HepG2 (cell line): ENCODE data around the gene NEK3. TPM values are rescaled to one million over a fixed set of nuclear protein-coding genes. Genes with fewer than 3 reads are reported as not detected.
A peak's percentile ranks its signal among the peaks of the same experiment; 100 is the strongest.

ENCODE experiments used
- CREM ChIP-seq, 2 experiments: sonication (generic) in 1 of 2; formaldehyde crosslinking in 1 of 2; IDR thresholded peaks; 2 replicates each; pipeline versions ENCODE4 v1.4.0 to v1.6.1; 2016 to 2020; ENCODE audit warnings: antibody characterized with exemption in 1 of 2, mild to moderate bottlenecking in 1 of 2, missing genetic modification reagents in 1 of 2
- GZF1 ChIP-seq: sonication (generic); formaldehyde crosslinking; IDR thresholded peaks from 2 replicates; pipeline ENCODE4 v1.5.1; 2020; ENCODE audit warnings: mild to moderate bottlenecking, missing genetic modification reagents
- HMG20A ChIP-seq: IDR thresholded peaks from 2 replicates; pipeline ENCODE4 v1.6.1; 2016; ENCODE audit warnings: borderline replicate concordance
- KMT2B ChIP-seq: IDR thresholded peaks from 2 replicates; pipeline ENCODE4 v1.6.1; 2016; ENCODE audit warnings: missing genetic modification reagents, missing compliant biosample characterization
- MTF1 ChIP-seq: sonication (generic); formaldehyde crosslinking; IDR thresholded peaks from 2 replicates; pipeline ENCODE4 v1.5.0; 2020; ENCODE audit warnings: missing genetic modification reagents
- NKX3-1 ChIP-seq: sonication (generic); formaldehyde crosslinking; IDR thresholded peaks from 2 replicates; pipeline ENCODE4 v1.5.0; 2020; ENCODE audit warnings: missing genetic modification reagents
- PAX8 ChIP-seq: sonication (generic); formaldehyde crosslinking; IDR thresholded peaks from 2 replicates; pipeline ENCODE4 v1.8.0; 2022; ENCODE audit warnings: mild to moderate bottlenecking, missing genetic modification reagents, borderline replicate concordance
- RARA ChIP-seq: IDR thresholded peaks from 2 replicates; pipeline ENCODE4 v1.6.1; 2016; ENCODE audit warnings: missing genetic modification reagents, missing compliant biosample characterization
- SIX1 ChIP-seq: sonication (generic); formaldehyde crosslinking; IDR thresholded peaks from 2 replicates; pipeline ENCODE4 v1.4.0; 2020; ENCODE audit warnings: missing genetic modification reagents, borderline replicate concordance
- SMAD3 ChIP-seq: sonication (generic); formaldehyde crosslinking; IDR thresholded peaks from 2 replicates; pipeline ENCODE4 v1.4.0; 2020; ENCODE audit warnings: missing genetic modification reagents
- SOX6 ChIP-seq, 2 experiments: fragments of 450-650 bp in 1 of 2; sonication (generic) in 1 of 2; formaldehyde crosslinking in 1 of 2; IDR thresholded peaks; 2 replicates each; pipeline versions ENCODE4 v1.4.0 to v1.6.1; 2017 to 2020; ENCODE audit warnings: antibody characterized with exemption in 1 of 2, mild to moderate bottlenecking in 1 of 2, missing genetic modification reagents in 1 of 2
- TBL1XR1 ChIP-seq: fragments of 150-350 bp; IDR thresholded peaks from 2 replicates; pipeline ENCODE4 v1.6.1; 2014; ENCODE audit warnings: borderline replicate concordance, low read length; ENCODE audit not compliant: partially characterized antibody
- ZNF264 ChIP-seq: sonication (generic); formaldehyde crosslinking; IDR thresholded peaks from 2 replicates; pipeline ENCODE4 v1.4.0; 2020; ENCODE audit warnings: missing genetic modification reagents
- polyA plus RNA-seq, 8 experiments: library from polyadenylated mRNA; depleted of rRNA in 3 of 8; stranded (reverse) in 7 of 8; unstranded in 1 of 8; fragments of >200 nt; fragmentation: Illumina TruSeq in 4 of 8; extraction: Trizol in 4 of 8; gene quantifications; 2 replicates each; pipeline versions ENCODE4 v1.2.1 to v1.2.3, GENCODE V29; 2011 to 2016; ENCODE audit warnings: low read depth in 4 of 8, missing spikeins in 1 of 8, mixed read lengths in 1 of 8; ENCODE audit not compliant: insufficient read depth in 1 of 8
- total RNA-seq, 5 experiments: library from RNA; depleted of rRNA; stranded (reverse); fragments of >200 nt; fragmentation: Illumina TruSeq; extraction: Trizol; gene quantifications; 2 replicates each; pipeline ENCODE4 v1.2.3, GENCODE V29; 2016; ENCODE audit warnings: low read depth in 1 of 5
- TF ChIP-seq, protein P1 (sequence below): sonication (generic); formaldehyde crosslinking; conservative IDR thresholded peaks from 2 replicates; pipeline ENCODE4 v1.8.0; 2022; ENCODE audit warnings: missing genetic modification reagents
- TF ChIP-seq, protein P2 (sequence below): IDR thresholded peaks from 2 replicates; pipeline ENCODE4 v1.4.0; 2020; ENCODE audit warnings: mild to moderate bottlenecking, missing genetic modification reagents
- TF ChIP-seq, protein P3 (sequence below): sonication (generic); formaldehyde crosslinking; IDR thresholded peaks from 2 replicates; pipeline ENCODE4 v1.5.1; 2020; ENCODE audit warnings: missing genetic modification reagents, mild to moderate bottlenecking, borderline replicate concordance
- TF ChIP-seq, protein P4 (sequence below): sonication (generic); formaldehyde crosslinking; conservative IDR thresholded peaks from 2 replicates; pipeline ENCODE4 v1.4.0; 2020; ENCODE audit warnings: missing genetic modification reagents

Gene NEK3
- total and polyA plus RNA-seq, 2 of the 13 experiments (the other 11 are each of a cell fraction or from before 2014, with no cell fraction given) = 36.7 to 68.2 TPM

DNA sequence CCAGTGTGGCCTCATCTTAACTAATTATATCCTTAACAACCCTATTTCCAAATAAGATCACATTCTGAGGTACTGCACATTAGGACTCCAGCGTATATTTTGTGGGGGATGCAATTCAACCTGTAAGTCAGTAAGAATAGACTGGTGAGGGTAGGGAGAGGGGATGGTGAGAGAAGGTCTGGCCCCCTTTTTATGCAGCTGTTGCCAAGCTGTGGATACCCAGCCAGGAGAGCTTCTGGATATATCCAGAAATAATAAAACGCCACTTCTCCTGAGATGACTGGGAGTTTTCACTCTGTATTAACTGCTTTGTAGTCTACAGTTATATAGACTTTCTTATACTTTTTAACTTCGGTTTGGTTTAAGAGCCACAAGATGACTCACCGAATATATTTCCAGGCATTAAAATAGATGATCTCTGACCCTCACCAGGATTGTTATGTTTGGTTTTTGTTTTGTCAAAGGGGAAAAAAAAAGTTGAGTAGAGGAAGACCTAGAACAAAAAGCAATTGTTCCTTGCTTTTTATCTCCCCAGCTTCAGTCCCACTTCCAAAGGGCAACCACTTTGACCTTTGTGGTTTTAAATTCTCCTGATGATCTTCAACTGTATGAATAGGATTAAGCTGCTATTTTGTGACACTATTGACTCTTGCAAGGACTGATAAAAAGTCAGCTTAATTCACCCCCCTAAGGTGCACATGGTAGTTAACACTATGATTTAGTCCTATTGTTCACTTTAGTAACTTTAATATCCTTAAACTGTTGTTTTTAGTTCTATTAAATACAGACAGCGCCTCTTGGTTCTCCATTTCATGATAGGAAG is 3.1 kb upstream of the NEK3 start (continued):
- TF ChIP-seq, protein P1, sequence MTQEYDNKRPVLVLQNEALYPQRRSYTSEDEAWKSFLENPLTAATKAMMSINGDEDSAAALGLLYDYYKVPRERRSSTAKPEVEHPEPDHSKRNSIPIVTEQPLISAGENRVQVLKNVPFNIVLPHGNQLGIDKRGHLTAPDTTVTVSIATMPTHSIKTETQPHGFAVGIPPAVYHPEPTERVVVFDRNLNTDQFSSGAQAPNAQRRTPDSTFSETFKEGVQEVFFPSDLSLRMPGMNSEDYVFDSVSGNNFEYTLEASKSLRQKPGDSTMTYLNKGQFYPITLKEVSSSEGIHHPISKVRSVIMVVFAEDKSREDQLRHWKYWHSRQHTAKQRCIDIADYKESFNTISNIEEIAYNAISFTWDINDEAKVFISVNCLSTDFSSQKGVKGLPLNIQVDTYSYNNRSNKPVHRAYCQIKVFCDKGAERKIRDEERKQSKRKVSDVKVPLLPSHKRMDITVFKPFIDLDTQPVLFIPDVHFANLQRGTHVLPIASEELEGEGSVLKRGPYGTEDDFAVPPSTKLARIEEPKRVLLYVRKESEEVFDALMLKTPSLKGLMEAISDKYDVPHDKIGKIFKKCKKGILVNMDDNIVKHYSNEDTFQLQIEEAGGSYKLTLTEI (CRISPR knock-in tag) = no peak
- TF ChIP-seq, protein P2, sequence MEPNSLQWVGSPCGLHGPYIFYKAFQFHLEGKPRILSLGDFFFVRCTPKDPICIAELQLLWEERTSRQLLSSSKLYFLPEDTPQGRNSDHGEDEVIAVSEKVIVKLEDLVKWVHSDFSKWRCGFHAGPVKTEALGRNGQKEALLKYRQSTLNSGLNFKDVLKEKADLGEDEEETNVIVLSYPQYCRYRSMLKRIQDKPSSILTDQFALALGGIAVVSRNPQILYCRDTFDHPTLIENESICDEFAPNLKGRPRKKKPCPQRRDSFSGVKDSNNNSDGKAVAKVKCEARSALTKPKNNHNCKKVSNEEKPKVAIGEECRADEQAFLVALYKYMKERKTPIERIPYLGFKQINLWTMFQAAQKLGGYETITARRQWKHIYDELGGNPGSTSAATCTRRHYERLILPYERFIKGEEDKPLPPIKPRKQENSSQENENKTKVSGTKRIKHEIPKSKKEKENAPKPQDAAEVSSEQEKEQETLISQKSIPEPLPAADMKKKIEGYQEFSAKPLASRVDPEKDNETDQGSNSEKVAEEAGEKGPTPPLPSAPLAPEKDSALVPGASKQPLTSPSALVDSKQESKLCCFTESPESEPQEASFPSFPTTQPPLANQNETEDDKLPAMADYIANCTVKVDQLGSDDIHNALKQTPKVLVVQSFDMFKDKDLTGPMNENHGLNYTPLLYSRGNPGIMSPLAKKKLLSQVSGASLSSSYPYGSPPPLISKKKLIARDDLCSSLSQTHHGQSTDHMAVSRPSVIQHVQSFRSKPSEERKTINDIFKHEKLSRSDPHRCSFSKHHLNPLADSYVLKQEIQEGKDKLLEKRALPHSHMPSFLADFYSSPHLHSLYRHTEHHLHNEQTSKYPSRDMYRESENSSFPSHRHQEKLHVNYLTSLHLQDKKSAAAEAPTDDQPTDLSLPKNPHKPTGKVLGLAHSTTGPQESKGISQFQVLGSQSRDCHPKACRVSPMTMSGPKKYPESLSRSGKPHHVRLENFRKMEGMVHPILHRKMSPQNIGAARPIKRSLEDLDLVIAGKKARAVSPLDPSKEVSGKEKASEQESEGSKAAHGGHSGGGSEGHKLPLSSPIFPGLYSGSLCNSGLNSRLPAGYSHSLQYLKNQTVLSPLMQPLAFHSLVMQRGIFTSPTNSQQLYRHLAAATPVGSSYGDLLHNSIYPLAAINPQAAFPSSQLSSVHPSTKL = peak; percentile 86
- TF ChIP-seq, protein P3, sequence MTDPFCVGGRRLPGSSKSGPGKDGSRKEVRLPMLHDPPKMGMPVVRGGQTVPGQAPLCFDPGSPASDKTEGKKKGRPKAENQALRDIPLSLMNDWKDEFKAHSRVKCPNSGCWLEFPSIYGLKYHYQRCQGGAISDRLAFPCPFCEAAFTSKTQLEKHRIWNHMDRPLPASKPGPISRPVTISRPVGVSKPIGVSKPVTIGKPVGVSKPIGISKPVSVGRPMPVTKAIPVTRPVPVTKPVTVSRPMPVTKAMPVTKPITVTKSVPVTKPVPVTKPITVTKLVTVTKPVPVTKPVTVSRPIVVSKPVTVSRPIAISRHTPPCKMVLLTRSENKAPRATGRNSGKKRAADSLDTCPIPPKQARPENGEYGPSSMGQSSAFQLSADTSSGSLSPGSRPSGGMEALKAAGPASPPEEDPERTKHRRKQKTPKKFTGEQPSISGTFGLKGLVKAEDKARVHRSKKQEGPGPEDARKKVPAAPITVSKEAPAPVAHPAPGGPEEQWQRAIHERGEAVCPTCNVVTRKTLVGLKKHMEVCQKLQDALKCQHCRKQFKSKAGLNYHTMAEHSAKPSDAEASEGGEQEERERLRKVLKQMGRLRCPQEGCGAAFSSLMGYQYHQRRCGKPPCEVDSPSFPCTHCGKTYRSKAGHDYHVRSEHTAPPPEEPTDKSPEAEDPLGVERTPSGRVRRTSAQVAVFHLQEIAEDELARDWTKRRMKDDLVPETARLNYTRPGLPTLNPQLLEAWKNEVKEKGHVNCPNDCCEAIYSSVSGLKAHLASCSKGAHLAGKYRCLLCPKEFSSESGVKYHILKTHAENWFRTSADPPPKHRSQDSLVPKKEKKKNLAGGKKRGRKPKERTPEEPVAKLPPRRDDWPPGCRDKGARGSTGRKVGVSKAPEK (CRISPR knock-in tag) = no peak
- TF ChIP-seq TBL1XR1 (no peak), GZF1 (CRISPR knock-in tag) (no peak), SIX1 (CRISPR knock-in tag) (no peak), SOX6 (IDR thresholded peaks at IDR 0.05) (no peak), SOX6 (CRISPR knock-in tag; IDR thresholded peaks at IDR 0.05) (peak; percentile 98), HMG20A (peak; percentile 62; the same call in 1 of the 2 replicates), ZNF264 (no peak), KMT2B (CRISPR knock-in tag) (no peak), CREM (IDR thresholded peaks at IDR 0.05) (peak; percentile 83), CREM (CRISPR knock-in tag; IDR thresholded peaks at IDR 0.05) (no peak), RARA (CRISPR knock-in tag) (peak; percentile 57), MTF1 (CRISPR knock-in tag) (no peak), SMAD3 (CRISPR knock-in tag) (0 out of 2 replicates have a peak, but pooled peaks have one; percentile 17), PAX8 (no peak), NKX3-1 (CRISPR knock-in tag) (peak; percentile 54)
- TF ChIP-seq, protein P4, sequence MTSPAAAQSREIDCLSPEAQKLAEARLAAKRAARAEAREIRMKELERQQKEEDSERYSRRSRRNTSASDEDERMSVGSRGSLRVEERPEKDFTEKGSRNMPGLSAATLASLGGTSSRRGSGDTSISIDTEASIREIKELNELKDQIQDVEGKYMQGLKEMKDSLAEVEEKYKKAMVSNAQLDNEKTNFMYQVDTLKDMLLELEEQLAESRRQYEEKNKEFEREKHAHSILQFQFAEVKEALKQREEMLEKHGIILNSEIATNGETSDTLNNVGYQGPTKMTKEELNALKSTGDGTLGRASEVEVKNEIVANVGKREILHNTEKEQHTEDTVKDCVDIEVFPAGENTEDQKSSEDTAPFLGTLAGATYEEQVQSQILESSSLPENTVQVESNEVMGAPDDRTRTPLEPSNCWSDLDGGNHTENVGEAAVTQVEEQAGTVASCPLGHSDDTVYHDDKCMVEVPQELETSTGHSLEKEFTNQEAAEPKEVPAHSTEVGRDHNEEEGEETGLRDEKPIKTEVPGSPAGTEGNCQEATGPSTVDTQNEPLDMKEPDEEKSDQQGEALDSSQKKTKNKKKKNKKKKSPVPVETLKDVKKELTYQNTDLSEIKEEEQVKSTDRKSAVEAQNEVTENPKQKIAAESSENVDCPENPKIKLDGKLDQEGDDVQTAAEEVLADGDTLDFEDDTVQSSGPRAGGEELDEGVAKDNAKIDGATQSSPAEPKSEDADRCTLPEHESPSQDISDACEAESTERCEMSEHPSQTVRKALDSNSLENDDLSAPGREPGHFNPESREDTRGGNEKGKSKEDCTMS (CRISPR knock-in tag) = no peak
